A549 (cell line): Measurements from ENCODE around the gene INSIG2. TPM values are rescaled to one million over a fixed set of nuclear protein-coding genes. Genes with fewer than 3 reads are reported as not detected.
A peak's percentile ranks its signal among the peaks of the same experiment; 100 is the strongest.

Source experiments
- ATAC-seq, 2 experiments: fragments of 200-7000 bp in 1 of 2; fragments of >200 bp in 1 of 2; cut with Nextera tagmentation in 1 of 2; cut with Tn5 transposase in 1 of 2; 3 replicates each; pipeline versions ENCODE4 v1.8.0 to v1.9.1; 2018 to 2020; ENCODE audit warnings: mild to moderate bottlenecking in 1 of 2, moderate library complexity in 1 of 2
- CTCF ChIA-PET: fragments of 300-600 bp; sonication (Branson Sonifier 250); formaldehyde crosslinking; extraction: SDS; loops from one replicate; lab custom pipeline; 2021; ENCODE audit warnings: antibody characterized with exemption, inconsistent platforms; lab: Yijun Ruan, JAX
- POLR2A ChIA-PET: fragments of 350-600 bp; formaldehyde crosslinking; extraction: SDS; loops from one replicate; lab custom pipeline; 2021; ENCODE audit warnings: antibody characterized with exemption, inconsistent platforms; lab: Yijun Ruan, JAX
- DNase-seq, 2 experiments: peaks; one replicate each; pipeline versions ENCODE4 v3.0.0 to v3.0.0-alpha.2; 2011 to 2016; ENCODE audit warnings: low read depth in 1 of 2, low spot score in 1 of 2
- FAIRE-seq: peaks from 2 replicates; lab custom pipeline; 2011; peaks lifted over from hg19 to GRCh38; lab: Jason Lieb, UNC
- H3K27ac ChIP-seq, 2 experiments: fragments of >200 bp; sonication (Bioruptor Twin); formaldehyde crosslinking; 3 replicates each; pipeline ENCODE4 v1.5.1; 2016 to 2017
- H3K4me1 ChIP-seq: fragments of >200 bp; sonication (Bioruptor Twin); formaldehyde crosslinking; 3 replicates; pipeline ENCODE4 v1.6.1; 2016
- H3K4me2 ChIP-seq: fragments of >200 bp; sonication (Bioruptor Twin); formaldehyde crosslinking; 3 replicates; pipeline ENCODE4 v1.6.1; 2016
- H3K4me3 ChIP-seq: fragments of >200 bp; sonication (Bioruptor Twin); formaldehyde crosslinking; 3 replicates; pipeline ENCODE4 v1.5.1; 2016
- H3K9me3 ChIP-seq: fragments of >200 bp; sonication (Bioruptor Twin); formaldehyde crosslinking; 3 replicates; pipeline ENCODE4 v1.6.1; 2016
- CEBPB ChIP-seq, 2 experiments: fragments of >200 bp in 1 of 2; sonication (Bioruptor Twin) in 1 of 2; formaldehyde crosslinking in 1 of 2; IDR thresholded peaks; 2 replicates each; pipeline ENCODE4 v1.6.1; 2012 to 2016
- CHD2 ChIP-seq: fragments of 150-350 bp; IDR thresholded peaks from 2 replicates; pipeline ENCODE4 v1.6.1; 2014; ENCODE audit warnings: low read length; ENCODE audit not compliant: partially characterized antibody
- CHD4 ChIP-seq: fragments of 200-600 bp; sonication (generic); IDR thresholded peaks from 2 replicates; pipeline ENCODE4 v1.6.1; 2016; ENCODE audit warnings: antibody characterized with exemption, mild to moderate bottlenecking, borderline replicate concordance
- ESRRA ChIP-seq: fragments of 150-350 bp; IDR thresholded peaks from 2 replicates; pipeline ENCODE4 v1.6.1; 2014; ENCODE audit warnings: mild to moderate bottlenecking, low read length, borderline replicate concordance
- FOSL2 ChIP-seq, 2 experiments: fragments of 450-650 bp in 1 of 2; fragments of >200 bp in 1 of 2; sonication (Bioruptor Twin) in 1 of 2; formaldehyde crosslinking; IDR thresholded peaks; 2 replicates each; pipeline versions ENCODE4 v1.5.0 to v1.6.1; 2016 to 2020; ENCODE audit warnings: mild to moderate bottlenecking in 1 of 2, moderate library complexity in 1 of 2
- FOXS1 ChIP-seq: fragments of 250-450 bp; sonication (Bioruptor Pico); IDR thresholded peaks from 2 replicates; pipeline ENCODE4 v1.5.0; 2020; ENCODE audit warnings: mild to moderate bottlenecking, moderate library complexity
- GATA3 ChIP-seq: IDR thresholded peaks from 2 replicates; pipeline ENCODE4 v1.6.1; 2012; ENCODE audit warnings: borderline replicate concordance
- HDAC2 ChIP-seq: fragments of 200-600 bp; sonication (generic); IDR thresholded peaks from 2 replicates; pipeline ENCODE4 v1.6.1; 2016
- HOXB13 ChIP-seq: fragments of 250-450 bp; sonication (Bioruptor Pico); IDR thresholded peaks from 2 replicates; pipeline ENCODE4 v1.5.0; 2020; ENCODE audit warnings: low read depth, mild to moderate bottlenecking, moderate library complexity
- HOXB5 ChIP-seq: fragments of 250-450 bp; sonication (Bioruptor Pico); IDR thresholded peaks from 2 replicates; pipeline ENCODE4 v1.5.0; 2020; ENCODE audit warnings: mild to moderate bottlenecking, moderate library complexity
- JUN ChIP-seq, 2 experiments: fragments of >200 bp; sonication (Bioruptor Twin); formaldehyde crosslinking; IDR thresholded peaks; 2 replicates in 1 of 2; 3 replicates in 1 of 2; pipeline ENCODE4 v1.6.1; 2016 to 2017
- JUNB ChIP-seq: fragments of >200 bp; sonication (Bioruptor Twin); formaldehyde crosslinking; IDR thresholded peaks from 2 replicates; pipeline ENCODE4 v1.6.1; 2016
- KDM1A ChIP-seq: fragments of 200-600 bp; sonication (generic); IDR thresholded peaks from 2 replicates; pipeline ENCODE4 v1.6.1; 2016; ENCODE audit warnings: low read depth, mild to moderate bottlenecking
- KDM5A ChIP-seq: fragments of 200-600 bp; sonication (generic); IDR thresholded peaks from 2 replicates; pipeline ENCODE4 v1.6.1; 2016; ENCODE audit warnings: antibody characterized with exemption, mild to moderate bottlenecking
- MAFK ChIP-seq: fragments of 450-650 bp; IDR thresholded peaks from 2 replicates; pipeline ENCODE4 v1.6.1; 2014; ENCODE audit not compliant: partially characterized antibody
- MAZ ChIP-seq: fragments of 150-350 bp; IDR thresholded peaks from 2 replicates; pipeline ENCODE4 v1.6.1; 2014; ENCODE audit warnings: antibody characterized with exemption, low read depth, low read length, borderline replicate concordance
- PHF8 ChIP-seq: fragments of 200-600 bp; sonication (generic); IDR thresholded peaks from 2 replicates; pipeline ENCODE4 v1.6.1; 2016; ENCODE audit warnings: low read depth, mild to moderate bottlenecking, antibody characterized with exemption, moderate library complexity, borderline replicate concordance
- POLR2AphosphoS2 ChIP-seq: conservative IDR thresholded peaks from 2 replicates; pipeline ENCODE4 v1.6.1; 2012; ENCODE audit warnings: low read length, improper control_type of control experiment, inconsistent platforms
- RAD21 ChIP-seq, 2 experiments: fragments of >200 bp in 1 of 2; sonication (Bioruptor Twin) in 1 of 2; formaldehyde crosslinking in 1 of 2; IDR thresholded peaks in 1 of 2; conservative IDR thresholded peaks in 1 of 2; 2 replicates in 1 of 2; 3 replicates in 1 of 2; pipeline ENCODE4 v1.6.1; 2012 to 2018; ENCODE audit warnings: inconsistent platforms in 1 of 2
- RCOR1 ChIP-seq: fragments of 150-350 bp; IDR thresholded peaks from 2 replicates; pipeline ENCODE4 v1.6.1; 2014; ENCODE audit warnings: antibody characterized with exemption, low read length, low read depth
- RFX5 ChIP-seq: fragments of 450-650 bp; IDR thresholded peaks from 2 replicates; pipeline ENCODE4 v1.7.1; 2014; ENCODE audit warnings: antibody characterized with exemption, mild to moderate bottlenecking, moderate library complexity
- RNF2 ChIP-seq: fragments of 200-600 bp; sonication (generic); IDR thresholded peaks from 2 replicates; pipeline ENCODE4 v1.6.1; 2016; ENCODE audit warnings: low read depth, mild to moderate bottlenecking, antibody characterized with exemption, moderate library complexity, borderline replicate concordance
- TP53 ChIP-seq: fragments of 250-450 bp; sonication (Bioruptor Pico); IDR thresholded peaks from 2 replicates; pipeline ENCODE4 v1.5.0; 2021; ENCODE audit warnings: mild to moderate bottlenecking, moderate library complexity
- ZC3H11A ChIP-seq: fragments of 450-650 bp; IDR thresholded peaks from 2 replicates; pipeline ENCODE4 v1.6.1; 2014; ENCODE audit warnings: antibody characterized with exemption, mild to moderate bottlenecking
- ZFP36 ChIP-seq: fragments of 450-650 bp; IDR thresholded peaks from 2 replicates; pipeline ENCODE4 v1.6.1; 2014; ENCODE audit warnings: borderline replicate concordance; ENCODE audit not compliant: partially characterized antibody
- ZNF302 ChIP-seq: fragments of 250-450 bp; sonication (Bioruptor Pico); IDR thresholded peaks from 2 replicates; pipeline ENCODE4 v1.9.0; 2021; ENCODE audit warnings: inconsistent platforms, mild to moderate bottlenecking, moderate library complexity
- ZSCAN20 ChIP-seq: fragments of 250-450 bp; sonication (Bioruptor Pico); IDR thresholded peaks from 2 replicates; pipeline ENCODE4 v1.8.0; 2022; ENCODE audit warnings: mild to moderate bottlenecking, moderate library complexity
- WGBS: methylation state at CpG from one replicate; pipeline ENCODE4 v1.1.6; 2017; ENCODE audit errors: missing lambda C conversion rate; 5-methylcytosine and 5-hydroxymethylcytosine counted together
- polyA plus RNA-seq, 4 experiments: library from polyadenylated mRNA; depleted of rRNA in 3 of 4; stranded (reverse); fragments of >200 nt; fragmentation: RNase III in 1 of 4; extraction: RNeasy Plus Mini Kit Qiagen cat#74134 plus additional on column Dnase treatment in 1 of 4; gene quantifications; 2 replicates in 3 of 4; 3 replicates in 1 of 4; pipeline ENCODE4 v1.2.3, GENCODE V29; 2011 to 2017
- TF ChIP-seq, protein P1 (sequence below): fragments of >200 bp; sonication (Bioruptor Twin); formaldehyde crosslinking; IDR thresholded peaks from 3 replicates; pipeline ENCODE4 v1.6.1; 2016
- TF ChIP-seq, protein P2 (sequence below): IDR thresholded peaks from 2 replicates; pipeline ENCODE4 v1.6.1; 2012
- TF ChIP-seq, protein P3 (sequence below): IDR thresholded peaks from 2 replicates; pipeline ENCODE4 v1.6.1; 2012
- TF ChIP-seq, protein P4 (sequence below): IDR thresholded peaks from 2 replicates; pipeline ENCODE4 v1.6.1; 2012; ENCODE audit warnings: low read depth, borderline replicate concordance
- TF ChIP-seq, protein P5 (sequence below): fragments of 250-450 bp; sonication (Bioruptor Pico); IDR thresholded peaks from 2 replicates; pipeline ENCODE4 v1.5.0; 2021; ENCODE audit warnings: mild to moderate bottlenecking, moderate library complexity, borderline replicate concordance

The INSIG2 gene
- polyA plus RNA-seq, 2 of the 4 experiments (the other 2 are of a cell fraction), result 12.1 to 23.4 TPM

DNA sequence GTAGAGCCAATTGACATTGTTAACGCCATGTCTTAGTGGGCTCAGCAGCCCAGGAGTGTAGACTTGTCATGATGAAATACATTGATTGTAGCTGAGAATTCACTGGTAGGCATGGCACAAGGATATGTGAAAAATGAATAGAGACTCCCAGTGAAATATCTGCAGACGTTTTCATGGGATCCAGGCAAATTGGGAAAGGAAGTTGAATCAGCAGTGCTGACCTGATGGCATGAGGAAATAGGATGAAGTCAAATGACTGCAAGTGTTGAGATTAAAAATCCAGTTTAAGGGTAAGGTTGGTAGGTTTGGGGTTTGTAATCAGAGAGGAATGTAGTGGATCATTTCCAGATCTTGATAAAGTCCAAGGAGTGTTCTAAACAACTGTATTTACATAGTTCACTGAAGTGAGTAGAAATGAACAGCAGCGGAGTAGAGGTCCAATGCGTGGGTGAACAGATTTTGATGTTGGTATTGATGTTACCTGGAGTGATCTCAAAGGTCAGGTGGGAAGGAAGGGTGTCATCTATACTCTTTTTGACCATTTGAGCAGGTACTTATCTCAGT, 24.6 kb downstream of the INSIG2 start:
- DNase-seq, result peak; percentile 15 to 71
- ChIA-PET POLR2A (no interaction called here), CTCF (no interaction called here)
- Histone ChIP-seq H3K9me3 (no peaks in the 10 kb centered on the region), H3K4me3 (no peak overlapping the region), H3K27ac (peak overlapping the region; percentile 52 to 71), H3K4me2 (peak overlapping the region; percentile 38), H3K4me1 (peaks cover 23% of the 10 kb centered on the region)
- peak; percentile 78 to 89 for ATAC-seq
- no peak for TF ChIP-seq CHD2
- TF ChIP-seq, protein P1, sequence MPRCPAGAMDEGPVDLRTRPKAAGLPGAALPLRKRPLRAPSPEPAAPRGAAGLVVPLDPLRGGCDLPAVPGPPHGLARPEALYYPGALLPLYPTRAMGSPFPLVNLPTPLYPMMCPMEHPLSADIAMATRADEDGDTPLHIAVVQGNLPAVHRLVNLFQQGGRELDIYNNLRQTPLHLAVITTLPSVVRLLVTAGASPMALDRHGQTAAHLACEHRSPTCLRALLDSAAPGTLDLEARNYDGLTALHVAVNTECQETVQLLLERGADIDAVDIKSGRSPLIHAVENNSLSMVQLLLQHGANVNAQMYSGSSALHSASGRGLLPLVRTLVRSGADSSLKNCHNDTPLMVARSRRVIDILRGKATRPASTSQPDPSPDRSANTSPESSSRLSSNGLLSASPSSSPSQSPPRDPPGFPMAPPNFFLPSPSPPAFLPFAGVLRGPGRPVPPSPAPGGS, result no peak
- no peak for TF ChIP-seq ESRRA
- TF ChIP-seq ZC3H11A, result no peak
- no peak for TF ChIP-seq MAFK
- no peak for TF ChIP-seq FOSL2 (IDR thresholded peaks at IDR 0.05)
- peak; percentile 47 for TF ChIP-seq FOSL2 (CRISPR knock-in tag; IDR thresholded peaks at IDR 0.05)
- no peak for TF ChIP-seq ZNF302
- TF ChIP-seq, protein P2, sequence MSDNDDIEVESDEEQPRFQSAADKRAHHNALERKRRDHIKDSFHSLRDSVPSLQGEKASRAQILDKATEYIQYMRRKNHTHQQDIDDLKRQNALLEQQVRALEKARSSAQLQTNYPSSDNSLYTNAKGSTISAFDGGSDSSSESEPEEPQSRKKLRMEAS, result peak; percentile 30; the same call in 1 of the 2 replicates
- TF ChIP-seq RFX5, result no peak
- no peak for TF ChIP-seq HOXB5 (CRISPR knock-in tag)
- TF ChIP-seq JUN (IDR thresholded peaks at IDR 0.05), result 0 out of 5 replicates have a peak, but pooled peaks of 1 of the 2 experiments have one; percentile 21
- TF ChIP-seq TP53 (CRISPR knock-in tag), result no peak
- TF ChIP-seq, protein P3, sequence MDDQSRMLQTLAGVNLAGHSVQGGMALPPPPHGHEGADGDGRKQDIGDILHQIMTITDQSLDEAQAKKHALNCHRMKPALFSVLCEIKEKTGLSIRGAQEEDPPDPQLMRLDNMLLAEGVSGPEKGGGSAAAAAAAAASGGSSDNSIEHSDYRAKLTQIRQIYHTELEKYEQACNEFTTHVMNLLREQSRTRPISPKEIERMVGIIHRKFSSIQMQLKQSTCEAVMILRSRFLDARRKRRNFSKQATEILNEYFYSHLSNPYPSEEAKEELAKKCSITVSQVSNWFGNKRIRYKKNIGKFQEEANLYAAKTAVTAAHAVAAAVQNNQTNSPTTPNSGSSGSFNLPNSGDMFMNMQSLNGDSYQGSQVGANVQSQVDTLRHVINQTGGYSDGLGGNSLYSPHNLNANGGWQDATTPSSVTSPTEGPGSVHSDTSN, result no peak
- peak; percentile 84 for TF ChIP-seq GATA3
- TF ChIP-seq HDAC2, result no peak
- no peak for TF ChIP-seq RCOR1
- no peak for TF ChIP-seq HOXB13
- no peak for TF ChIP-seq FOXS1 (CRISPR knock-in tag)
- TF ChIP-seq CHD4, result no peak
- no peak for TF ChIP-seq RAD21 (conservative IDR thresholded peaks at IDR 0.05 in 1 of 2, IDR thresholded peaks at IDR 0.05 in 1 of 2)
- TF ChIP-seq JUNB, result peak; percentile 28; the same call in 1 of the 2 replicates
- no peak for FAIRE-seq
- WGBS, result 39% methylated on average over 4 of the region's 4 CpGs

DNA sequence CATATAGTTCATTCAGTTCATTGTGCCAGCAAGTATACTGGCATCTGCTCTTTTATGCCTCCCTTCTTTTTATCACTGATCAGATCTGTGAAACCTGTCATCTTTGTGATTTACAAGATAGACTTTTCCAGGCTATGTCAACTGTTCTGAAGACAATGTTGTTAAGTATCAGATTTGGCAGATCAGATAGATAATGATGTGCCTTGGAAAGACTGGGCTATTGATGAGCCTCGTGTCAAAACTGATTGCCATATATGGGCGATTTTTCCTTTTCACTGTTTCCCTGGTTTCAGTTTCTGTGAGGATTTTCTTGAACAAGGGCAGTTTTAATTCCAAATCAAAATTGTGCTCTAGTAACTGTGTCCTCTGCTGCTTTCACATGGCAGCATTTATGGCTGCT, 26.6 kb downstream of the INSIG2 start:
- no peak for FAIRE-seq
- H3K4me2 ChIP-seq, result no peak overlapping the region
- no peak for DNase-seq
- ChIA-PET CTCF (no interaction called here), POLR2A (no interaction called here)
- H3K4me1 ChIP-seq, result peaks cover 23% of the 10 kb centered on the region
- H3K4me3 ChIP-seq, result no peak overlapping the region
- H3K9me3 ChIP-seq, result no peaks in the 10 kb centered on the region
- 93% methylated on average over 2 of the region's 2 CpGs for WGBS
- no peak for ATAC-seq
- TF ChIP-seq RFX5, result no peak
- TF ChIP-seq RAD21 (conservative IDR thresholded peaks at IDR 0.05 in 1 of 2, IDR thresholded peaks at IDR 0.05 in 1 of 2), result no peak
- no peak for TF ChIP-seq KDM5A
- TF ChIP-seq, protein P4, sequence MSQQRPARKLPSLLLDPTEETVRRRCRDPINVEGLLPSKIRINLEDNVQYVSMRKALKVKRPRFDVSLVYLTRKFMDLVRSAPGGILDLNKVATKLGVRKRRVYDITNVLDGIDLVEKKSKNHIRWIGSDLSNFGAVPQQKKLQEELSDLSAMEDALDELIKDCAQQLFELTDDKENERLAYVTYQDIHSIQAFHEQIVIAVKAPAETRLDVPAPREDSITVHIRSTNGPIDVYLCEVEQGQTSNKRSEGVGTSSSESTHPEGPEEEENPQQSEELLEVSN, result no peak
- TF ChIP-seq POLR2AphosphoS2, result no peak
- no peak for TF ChIP-seq ZSCAN20 (CRISPR knock-in tag)
- no peak for TF ChIP-seq RNF2
- no peak for TF ChIP-seq FOXS1 (CRISPR knock-in tag)
- TF ChIP-seq CEBPB (IDR thresholded peaks at IDR 0.05), result no peak
- TF ChIP-seq, protein P5, sequence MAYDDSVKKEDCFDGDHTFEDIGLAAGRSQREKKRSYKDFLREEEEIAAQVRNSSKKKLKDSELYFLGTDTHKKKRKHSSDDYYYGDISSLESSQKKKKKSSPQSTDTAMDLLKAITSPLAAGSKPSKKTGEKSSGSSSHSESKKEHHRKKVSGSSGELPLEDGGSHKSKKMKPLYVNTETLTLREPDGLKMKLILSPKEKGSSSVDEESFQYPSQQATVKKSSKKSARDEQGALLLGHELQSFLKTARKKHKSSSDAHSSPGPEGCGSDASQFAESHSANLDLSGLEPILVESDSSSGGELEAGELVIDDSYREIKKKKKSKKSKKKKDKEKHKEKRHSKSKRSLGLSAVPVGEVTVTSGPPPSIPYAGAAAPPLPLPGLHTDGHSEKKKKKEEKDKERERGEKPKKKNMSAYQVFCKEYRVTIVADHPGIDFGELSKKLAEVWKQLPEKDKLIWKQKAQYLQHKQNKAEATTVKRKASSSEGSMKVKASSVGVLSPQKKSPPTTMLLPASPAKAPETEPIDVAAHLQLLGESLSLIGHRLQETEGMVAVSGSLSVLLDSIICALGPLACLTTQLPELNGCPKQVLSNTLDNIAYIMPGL (CRISPR knock-in tag), result no peak
- no peak for TF ChIP-seq JUN (IDR thresholded peaks at IDR 0.05)
- no peak for TF ChIP-seq KDM1A
- TF ChIP-seq ZFP36, result no peak
- no peak for TF ChIP-seq MAFK
- TF ChIP-seq, protein P1, result no peak
- TF ChIP-seq TP53 (CRISPR knock-in tag), result no peak
- TF ChIP-seq PHF8, result no peak
- TF ChIP-seq MAZ, result no peak
- H3K27ac ChIP-seq, result no peak overlapping the region
